ENCODE results near the gene SCAMP2.

DNA sequence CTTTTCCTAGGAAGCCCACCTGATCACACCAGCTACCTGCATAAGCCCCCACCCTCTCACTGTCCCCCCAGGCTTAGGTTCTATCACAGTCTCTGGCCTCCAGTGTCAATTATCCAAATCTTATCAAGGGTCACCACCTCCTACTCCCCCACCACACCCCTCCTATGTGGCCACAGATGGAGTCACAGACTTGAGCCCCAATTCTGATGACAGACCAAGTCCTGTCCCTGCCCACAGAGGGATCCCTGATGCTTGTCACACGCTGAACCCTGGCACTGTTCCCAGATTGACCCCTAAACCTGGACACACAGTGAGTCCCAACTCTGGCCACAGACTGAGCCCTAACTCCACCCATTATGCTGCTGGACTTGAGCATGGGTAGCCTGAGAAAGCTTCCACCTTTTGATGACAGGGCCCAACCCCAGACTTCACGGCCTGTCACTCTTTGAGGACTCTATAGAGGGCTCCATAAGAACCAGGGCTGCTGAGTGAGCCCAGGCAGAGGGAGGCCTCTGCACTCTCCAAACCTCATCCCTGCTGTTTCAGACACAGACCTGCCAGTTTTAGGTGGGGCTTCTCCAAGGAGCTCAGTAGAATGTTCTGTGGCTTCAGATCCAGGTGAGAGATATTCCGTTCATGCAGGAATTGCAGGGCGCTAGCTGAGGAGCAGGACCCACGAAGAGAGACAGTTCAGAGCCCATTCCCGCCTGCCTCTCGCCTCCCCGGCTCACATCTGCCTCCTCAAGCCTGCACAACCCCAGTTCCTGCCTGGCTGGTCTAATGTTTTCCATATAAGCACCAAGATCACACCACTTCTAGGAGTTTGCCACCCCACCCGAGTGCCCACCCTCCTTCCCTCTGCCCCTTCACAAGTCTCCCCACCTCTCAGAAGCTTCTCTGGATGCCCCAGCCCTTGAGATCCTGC, 32.1 kb downstream of the SCAMP2 start:
- TF ChIP-seq, protein P1, sequence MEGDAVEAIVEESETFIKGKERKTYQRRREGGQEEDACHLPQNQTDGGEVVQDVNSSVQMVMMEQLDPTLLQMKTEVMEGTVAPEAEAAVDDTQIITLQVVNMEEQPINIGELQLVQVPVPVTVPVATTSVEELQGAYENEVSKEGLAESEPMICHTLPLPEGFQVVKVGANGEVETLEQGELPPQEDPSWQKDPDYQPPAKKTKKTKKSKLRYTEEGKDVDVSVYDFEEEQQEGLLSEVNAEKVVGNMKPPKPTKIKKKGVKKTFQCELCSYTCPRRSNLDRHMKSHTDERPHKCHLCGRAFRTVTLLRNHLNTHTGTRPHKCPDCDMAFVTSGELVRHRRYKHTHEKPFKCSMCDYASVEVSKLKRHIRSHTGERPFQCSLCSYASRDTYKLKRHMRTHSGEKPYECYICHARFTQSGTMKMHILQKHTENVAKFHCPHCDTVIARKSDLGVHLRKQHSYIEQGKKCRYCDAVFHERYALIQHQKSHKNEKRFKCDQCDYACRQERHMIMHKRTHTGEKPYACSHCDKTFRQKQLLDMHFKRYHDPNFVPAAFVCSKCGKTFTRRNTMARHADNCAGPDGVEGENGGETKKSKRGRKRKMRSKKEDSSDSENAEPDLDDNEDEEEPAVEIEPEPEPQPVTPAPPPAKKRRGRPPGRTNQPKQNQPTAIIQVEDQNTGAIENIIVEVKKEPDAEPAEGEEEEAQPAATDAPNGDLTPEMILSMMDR (IDR thresholded peaks at IDR 0.05) = no peak
- TF ChIP-seq EZH2 (IDR thresholded peaks at IDR 0.05; ENCODE audit: borderline replicate concordance, insufficient read depth, low read depth, low read length, poor library complexity, severe bottlenecking) = no peak

Data from B cell (primary cell).